ENCODE measurements around the gene CLDN19. TPM values are rescaled to one million over a fixed set of nuclear protein-coding genes. Genes with fewer than 3 reads are reported as not detected.

CLDN19 gene
- total and polyA plus RNA-seq, 9 of the 15 experiments (the other 6 are each of a cell fraction or from before 2014, with no cell fraction given): not detected

GRCh38 chr1:42692461-42692860 lies 47.6 kb downstream of the CLDN19 start:
- in situ Hi-C loops (cut with MboI) (no loop called here), intact Hi-C loops (cut with micrococcal nuclease) (no loop called here)
- Histone ChIP-seq H3K9me1 (ENCODE audit: control insufficient read depth, insufficient read depth, low read length) (peaks cover 4% of the 10 kb centered on the region), H3K79me2 (ENCODE audit: control insufficient read depth, insufficient read depth, low read length) (peaks cover 98% of the 10 kb centered on the region), H3K4me1 (replicated peaks in 1 of 2; ENCODE audit: control insufficient read depth in 2 of 2, insufficient read depth in 2 of 2, low read length in 2 of 2) (peaks cover 1 to 27% of the 10 kb centered on the region in 2 experiments; a peak in 4 of 5 replicates), H3K9ac (ENCODE audit: insufficient read depth in 1 of 2, low read depth in 2 of 2, low read length in 2 of 2) (no peak overlapping the region), H3K27me3 (ENCODE audit: control insufficient read depth in 2 of 2, insufficient read depth in 2 of 2, low read length in 2 of 2) (no peaks in the 10 kb centered on the region), H2AFZ (ENCODE audit: low read depth, low read length) (no peak overlapping the region), H3K36me3 (ENCODE audit: control insufficient read depth, insufficient read depth, low read length) (peaks cover 100% of the 10 kb centered on the region), H3K4me3 (no peak overlapping the region), H3K27ac (ENCODE audit: extremely low read depth, low read depth, low read length) (0 out of 3 replicates have a peak overlapping the region, but pooled peaks have one; percentile 8), H3K9me3 (replicated peaks; ENCODE audit: control insufficient read depth, insufficient read depth, low read depth, low read length) (no peaks in the 10 kb centered on the region), H3K4me2 (ENCODE audit: insufficient read depth, low read length) (no peak overlapping the region), H4K20me1 (replicated peaks; ENCODE audit: control insufficient read depth, insufficient read depth, low read length) (peaks cover 64% of the 10 kb centered on the region)
- no peak for FAIRE-seq
- ChIA-PET CTCF (ENCODE audit: low intra/inter-chr PET ratio) (interaction anchor here (1.6 kb wide), 1 partner anchor 115 kb away, joined by 4 read pairs; no protein-coding TSS in a partner anchor), POLR2A (interaction anchor here (0.5 to 5.7 kb wide), 5 partner anchors 9 to 38 kb away, joined by 3 to 58 read pairs (median 6); partner anchors contain the start of gene YBX1)
- no TSS peak for BruUV-seq (replicated peaks)
- DNase-seq (ENCODE audit: extremely low read depth in 1 of 4, low spot score in 3 of 4): no peak
- 43% methylated on average over 5 of the region's 5 CpGs for WGBS (ENCODE audit: insufficient coverage, low coverage, missing lambda C conversion rate)
- no peak for ATAC-seq
- TF ChIP-seq XRCC5 (IDR thresholded peaks at IDR 0.05; ENCODE audit: low read depth, low read length): no peak
- no peak for TF ChIP-seq POLR3G (IDR thresholded peaks at IDR 0.05; ENCODE audit: extremely low read depth, insufficient read length, insufficient replicate concordance)
- no peak for TF ChIP-seq SOX6 (IDR thresholded peaks at IDR 0.05)
- TF ChIP-seq STAT5A (IDR thresholded peaks at IDR 0.05; ENCODE audit: borderline replicate concordance, low read length): no peak
- no peak for TF ChIP-seq CGGBP1 (CRISPR knock-in tag; IDR thresholded peaks at IDR 0.05)
- no peak for TF ChIP-seq ZNF274 (IDR thresholded peaks at IDR 0.05; ENCODE audit: borderline replicate concordance, low read depth, low read length)
- no peak for TF ChIP-seq MXD1 (CRISPR knock-in tag; IDR thresholded peaks at IDR 0.05; ENCODE audit: borderline replicate concordance, poor library complexity, severe bottlenecking)
- TF ChIP-seq TBL1XR1 (IDR thresholded peaks at IDR 0.05; ENCODE audit: low read length in 2 of 2): no peak
- no peak for TF ChIP-seq NR2C1 (IDR thresholded peaks at IDR 0.05)
- no peak for TF ChIP-seq NR2C1 (tag; IDR thresholded peaks at IDR 0.05)
- TF ChIP-seq ZNF639 (CRISPR knock-in tag; conservative IDR thresholded peaks at IDR 0.05 in 1 of 2, IDR thresholded peaks at IDR 0.05 in 1 of 2): no peak
- TF ChIP-seq CEBPZ (IDR thresholded peaks at IDR 0.05; ENCODE audit: borderline replicate concordance, low read depth, low read length): no peak
- no peak for TF ChIP-seq THRA (IDR thresholded peaks at IDR 0.05)
